Measurements from ENCODE around the gene KRT3. TPM values are rescaled to one million over a fixed set of nuclear protein-coding genes. Genes with fewer than 3 reads are reported as not detected.

Gene KRT3
- total and polyA plus RNA-seq, 8 donors = not detected

DNA sequence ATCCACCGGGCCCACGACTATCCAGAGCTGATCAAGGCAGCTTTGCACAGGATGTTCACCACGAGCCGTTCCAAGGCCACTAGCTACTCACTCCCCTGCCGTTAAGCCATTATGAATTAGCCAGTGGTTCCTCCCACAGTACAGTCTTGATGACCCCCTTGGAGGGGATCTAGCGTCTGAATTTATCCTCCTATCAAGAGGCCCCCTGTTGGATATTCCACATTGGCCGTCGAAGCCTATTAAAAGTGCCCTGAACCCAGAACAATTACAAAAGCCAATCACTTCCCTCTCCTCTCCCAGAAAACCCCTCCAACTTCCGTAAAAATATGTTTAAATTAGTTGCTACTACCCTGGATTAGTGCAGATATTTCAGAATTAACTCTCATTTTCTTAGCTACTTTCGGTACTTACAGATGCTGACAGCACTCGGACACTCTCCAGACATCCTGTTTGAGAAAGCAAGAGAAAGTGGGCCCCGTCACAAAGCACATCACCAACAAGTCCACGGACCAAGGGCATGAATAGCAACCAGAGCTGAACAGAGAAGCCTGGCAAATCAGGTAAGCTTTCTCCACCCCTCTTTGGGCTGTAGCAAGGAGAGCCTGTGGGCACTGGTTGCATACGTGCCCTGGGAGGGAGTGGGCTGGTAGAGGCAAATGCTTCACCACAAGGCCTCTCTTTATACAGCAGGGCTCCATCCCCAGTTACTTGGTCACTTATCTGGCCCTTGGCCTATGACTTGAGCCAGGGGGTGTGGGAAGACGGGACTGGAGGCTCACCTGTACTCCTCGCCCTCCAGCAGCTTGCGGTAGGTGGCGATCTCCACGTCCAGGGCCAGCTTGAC lies 5.3 kb downstream of the KRT3 start:
- DNase-seq (no peak), ATAC-seq (no peak), FAIRE-seq (no peak)
- no peaks in the 10 kb centered on the region for H3K4me1 ChIP-seq
- H3K27ac ChIP-seq = no peak overlapping the region
- TF ChIP-seq, protein P1, sequence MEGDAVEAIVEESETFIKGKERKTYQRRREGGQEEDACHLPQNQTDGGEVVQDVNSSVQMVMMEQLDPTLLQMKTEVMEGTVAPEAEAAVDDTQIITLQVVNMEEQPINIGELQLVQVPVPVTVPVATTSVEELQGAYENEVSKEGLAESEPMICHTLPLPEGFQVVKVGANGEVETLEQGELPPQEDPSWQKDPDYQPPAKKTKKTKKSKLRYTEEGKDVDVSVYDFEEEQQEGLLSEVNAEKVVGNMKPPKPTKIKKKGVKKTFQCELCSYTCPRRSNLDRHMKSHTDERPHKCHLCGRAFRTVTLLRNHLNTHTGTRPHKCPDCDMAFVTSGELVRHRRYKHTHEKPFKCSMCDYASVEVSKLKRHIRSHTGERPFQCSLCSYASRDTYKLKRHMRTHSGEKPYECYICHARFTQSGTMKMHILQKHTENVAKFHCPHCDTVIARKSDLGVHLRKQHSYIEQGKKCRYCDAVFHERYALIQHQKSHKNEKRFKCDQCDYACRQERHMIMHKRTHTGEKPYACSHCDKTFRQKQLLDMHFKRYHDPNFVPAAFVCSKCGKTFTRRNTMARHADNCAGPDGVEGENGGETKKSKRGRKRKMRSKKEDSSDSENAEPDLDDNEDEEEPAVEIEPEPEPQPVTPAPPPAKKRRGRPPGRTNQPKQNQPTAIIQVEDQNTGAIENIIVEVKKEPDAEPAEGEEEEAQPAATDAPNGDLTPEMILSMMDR (IDR thresholded peaks at IDR 0.05) = no peak
- WGBS, 2 donors = 62 to 63% methylated on average over 19 of the region's 19 CpGs
- no peak overlapping the region for H3K4me3 ChIP-seq
- no peaks in the 10 kb centered on the region for H3K27me3 ChIP-seq
- H3K36me3 ChIP-seq = no peaks in the 10 kb centered on the region
- intact Hi-C loops (cut with DNase I) = no loop called here
- H3K9me3 ChIP-seq = no peaks in the 10 kb centered on the region

DNA sequence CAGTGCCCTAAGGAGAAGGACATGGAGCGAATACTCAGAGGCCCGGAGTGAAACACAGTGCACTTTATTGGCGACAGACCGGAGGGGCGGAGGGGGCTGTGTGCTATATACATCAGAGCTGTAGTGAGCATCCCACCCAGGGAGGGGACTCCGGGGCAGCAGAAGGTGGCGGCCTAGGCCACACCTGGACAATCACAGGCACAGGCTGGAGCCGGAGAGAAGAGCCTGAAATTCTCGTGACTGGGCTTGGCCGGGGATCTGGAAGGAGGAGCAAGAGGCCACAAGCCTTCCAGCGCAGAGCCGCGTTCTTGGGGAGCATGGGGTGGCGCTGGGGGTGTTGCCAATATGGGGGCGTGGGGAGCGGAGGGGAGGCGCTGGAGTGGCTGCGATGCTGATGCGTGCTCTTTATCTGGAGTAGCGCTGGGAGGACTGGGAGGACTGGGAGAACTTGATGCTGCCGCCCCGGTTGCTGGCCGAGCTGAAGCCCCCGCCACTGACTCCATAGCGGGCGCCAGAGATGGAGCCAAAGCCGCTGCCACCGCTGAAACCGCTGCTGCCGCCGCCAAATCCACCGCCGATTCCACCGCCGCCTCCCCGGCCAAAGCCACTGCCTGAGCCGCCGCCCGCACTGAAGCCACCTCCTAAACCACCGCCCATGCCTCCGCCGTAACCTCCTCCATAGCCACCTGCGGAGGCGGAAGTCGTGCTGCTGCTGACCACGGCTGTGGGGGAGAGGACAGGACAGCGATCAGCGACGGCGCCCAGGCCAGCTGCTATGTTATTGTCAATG lies 6.1 kb downstream of the KRT3 start:
- no peaks in the 10 kb centered on the region for H3K27me3 ChIP-seq
- DNase-seq = peak in 1 of 6 donors; percentile 61
- no peaks in the 10 kb centered on the region for H3K9me3 ChIP-seq
- ATAC-seq = peak in 3 of 4 donors; percentile 44 to 78 (median 66)
- TF ChIP-seq, protein P1 (IDR thresholded peaks at IDR 0.05) = no peak
- no peak overlapping the region for H3K4me3 ChIP-seq
- no peaks in the 10 kb centered on the region for H3K36me3 ChIP-seq
- no peak for FAIRE-seq
- H3K4me1 ChIP-seq = no peaks in the 10 kb centered on the region
- WGBS, 2 donors = 28 to 32% methylated on average over 48 to 50 of the region's 50 CpGs
- intact Hi-C loops (cut with DNase I) = no loop called here
- no peak overlapping the region for H3K27ac ChIP-seq

DNA sequence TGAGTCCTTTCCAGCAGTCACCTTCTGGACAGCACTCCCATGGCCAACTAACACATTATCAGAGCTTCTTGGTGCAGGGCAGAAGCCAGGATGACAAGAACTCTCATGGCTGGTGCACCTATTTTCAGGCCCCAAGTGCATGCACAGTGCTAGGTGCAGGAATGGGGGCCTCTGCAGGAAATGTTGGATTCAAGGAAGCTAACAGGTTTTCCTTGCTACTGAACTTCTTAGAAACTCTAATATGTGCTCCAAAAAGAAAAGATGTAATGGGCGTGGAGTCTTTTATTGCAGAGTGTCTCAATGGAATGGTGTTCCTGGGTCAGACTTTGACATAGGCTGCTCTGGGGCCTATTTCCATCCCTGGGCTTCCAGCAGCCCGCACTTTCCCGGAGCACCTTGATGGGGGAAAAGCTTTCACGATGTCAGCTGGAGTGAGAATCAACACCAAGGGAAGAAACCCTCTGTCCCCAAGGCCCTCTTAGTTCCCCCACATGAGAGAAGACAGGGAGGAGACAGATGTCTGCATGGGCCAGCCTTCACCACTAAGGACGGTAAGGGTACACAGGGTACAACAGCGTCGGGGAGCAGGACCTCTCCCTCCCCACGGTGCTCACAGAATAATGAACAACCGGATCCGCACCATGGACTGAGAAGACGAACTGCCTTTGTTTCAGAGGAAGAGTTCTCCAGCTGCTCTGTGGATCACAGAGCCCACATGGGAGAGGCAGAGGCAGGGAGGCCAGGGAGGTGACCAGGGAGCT lies 6.9 kb downstream of the KRT3 start:
- no peak for ATAC-seq
- Histone ChIP-seq H3K4me3 (no peak overlapping the region), H3K4me1 (no peaks in the 10 kb centered on the region), H3K9me3 (no peaks in the 10 kb centered on the region), H3K36me3 (no peaks in the 10 kb centered on the region), H3K27ac (no peak overlapping the region), H3K27me3 (no peaks in the 10 kb centered on the region)
- DNase-seq = no peak
- FAIRE-seq = no peak
- TF ChIP-seq, protein P1 (IDR thresholded peaks at IDR 0.05) = no peak
- intact Hi-C loops (cut with DNase I) = no loop called here
- 90 to 91% methylated on average over 11 of the region's 11 CpGs for WGBS, 2 donors

DNA sequence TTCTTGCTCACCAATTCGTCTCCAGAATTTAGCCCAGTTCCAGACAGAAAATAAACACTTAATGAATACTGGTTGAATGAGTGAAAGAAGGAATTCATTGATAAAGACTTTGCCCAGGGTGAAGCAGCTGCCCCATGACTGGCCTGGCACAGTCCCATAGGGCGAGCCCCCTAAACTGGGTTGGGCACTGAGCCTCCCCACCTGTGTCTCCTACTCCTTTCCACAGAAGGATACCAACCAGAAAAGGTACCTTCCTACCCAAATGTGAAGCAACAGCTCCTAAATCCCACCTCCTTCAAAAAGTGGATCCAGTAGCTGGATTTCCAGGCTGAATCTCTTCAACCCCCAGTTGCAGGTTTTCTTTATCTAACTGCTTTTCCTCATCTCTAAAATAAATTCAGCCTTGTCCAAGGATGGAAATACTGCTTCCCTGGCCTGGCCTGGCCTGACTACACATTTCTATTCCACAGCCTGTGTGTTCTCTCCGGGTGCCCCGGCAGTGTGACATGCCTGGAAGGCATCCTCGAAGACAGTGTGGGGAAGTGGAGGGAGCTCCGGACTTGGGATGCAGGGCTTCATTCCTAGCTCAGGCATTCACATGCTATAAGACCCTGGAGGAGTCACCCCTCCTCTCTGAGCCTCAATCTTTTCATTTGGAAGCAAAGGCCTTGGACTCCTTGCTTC lies 7.6 kb downstream of the KRT3 start:
- no peaks in the 10 kb centered on the region for H3K27me3 ChIP-seq
- H3K4me3 ChIP-seq = no peak overlapping the region
- H3K9me3 ChIP-seq = no peaks in the 10 kb centered on the region
- ATAC-seq (no peak), FAIRE-seq (no peak), DNase-seq (no peak)
- no peak overlapping the region for H3K27ac ChIP-seq
- TF ChIP-seq, protein P1 (IDR thresholded peaks at IDR 0.05) = no peak
- H3K4me1 ChIP-seq = no peaks in the 10 kb centered on the region
- H3K36me3 ChIP-seq = no peaks in the 10 kb centered on the region
- intact Hi-C loops (cut with DNase I) = no loop called here
- WGBS, 2 donors = 79 to 80% methylated on average over 6 of the region's 6 CpGs

Measured in pancreas (tissue), 10 donors.